HCT116 (cell line): ENCODE results near the gene EPS8. TPM values are rescaled to one million over a fixed set of nuclear protein-coding genes. Genes with fewer than 3 reads are reported as not detected.

ENCODE experiments used
- ATAC-seq: fragments of 200-7000 bp; cut with Tn5 transposase; 2 replicates; pipeline ENCODE4 v1.9.1; 2020; ENCODE audit warnings: mild to moderate bottlenecking, moderate library complexity
- BruUV-seq: library from RNA; stranded (reverse); fragments of 400-500 nt; replicated peaks from 2 replicates; lab custom pipeline; 2021; lab: Mats Ljungman, UMichigan
- CTCF ChIA-PET: fragments of 300-600 bp; sonication (Branson Sonifier 250); formaldehyde crosslinking; loops from one replicate; lab custom pipeline; 2021; ENCODE audit warnings: antibody characterized with exemption; lab: Charles Lee
- POLR2A ChIA-PET: fragments of 300-600, 350-600 bp; sonication (Branson Sonifier 250); formaldehyde crosslinking; loops from one replicate; lab custom pipeline; 2021; ENCODE audit warnings: antibody characterized with exemption; lab: Charles Lee
- RAD21 ChIA-PET, 2 experiments: fragments of 300-600 bp; sonication (Branson Sonifier 250); formaldehyde crosslinking; loops; one replicate each; lab custom pipeline; 2023; ENCODE audit warnings: low total read pairs in 2 of 2; ENCODE audit not compliant: uncharacterized antibody in 2 of 2, unreplicated experiment in 2 of 2, low non-redundant PET in 1 of 2; lab: Charles Lee
- DNase-seq: peaks from one replicate; pipeline ENCODE4 v3.0.0-alpha.2; 2010; ENCODE audit warnings: low read depth, low spot score
- H2AFZ ChIP-seq: fragments of 200-600 bp; shearing (Covaris generic), sonication (generic); 2 replicates; pipeline ENCODE4 v1.6.1; 2017; ENCODE audit warnings: low read depth, mixed run types, mixed read lengths, antibody characterized with exemption, low read length; ENCODE audit not compliant: poor library complexity, severe bottlenecking
- H3K27ac ChIP-seq: 2 replicates; pipeline ENCODE4 v1.5.1; 2012; ENCODE audit warnings: low read depth, low read length
- H3K27me3 ChIP-seq: fragments of 200-600 bp; sonication (generic); 2 replicates; pipeline ENCODE4 v1.6.1; 2016; ENCODE audit warnings: mixed run types, low read length, mixed read lengths; ENCODE audit not compliant: insufficient read depth
- H3K36me3 ChIP-seq, 2 experiments: fragments of 200-500 bp in 1 of 2; fragments of 200-600 bp in 1 of 2; sonication (Bioruptor generic) in 1 of 2; sonication (generic) in 1 of 2; 2 replicates each; pipeline versions ENCODE4 v1.5.1 to v1.6.1; 2014 to 2016; ENCODE audit warnings: low read length in 2 of 2, inconsistent platforms in 1 of 2, mixed read lengths in 1 of 2, mixed run types in 1 of 2; ENCODE audit not compliant: insufficient read depth in 2 of 2, control insufficient read depth in 1 of 2
- H3K4me1 ChIP-seq, 2 experiments: fragments of 200-600 bp in 1 of 2; sonication (generic) in 1 of 2; 2 replicates each; pipeline versions ENCODE4 v1.5.1 to v1.6.1; 2012 to 2017; ENCODE audit warnings: low read length in 2 of 2, inconsistent platforms in 1 of 2, mild to moderate bottlenecking in 1 of 2, mixed read lengths in 1 of 2, mixed run types in 1 of 2, moderate library complexity in 1 of 2; ENCODE audit not compliant: insufficient read depth in 2 of 2, control insufficient read depth in 1 of 2
- H3K4me2 ChIP-seq: fragments of 200-600 bp; sonication (generic); 2 replicates; pipeline ENCODE4 v1.6.1; 2017; ENCODE audit warnings: mixed run types, low read length, mixed read lengths
- H3K4me3 ChIP-seq, 2 experiments: fragments of 200-600 bp in 1 of 2; sonication (generic) in 1 of 2; replicated peaks in 1 of 2; 2 replicates each; pipeline ENCODE4 v1.5.1; 2011 to 2016; ENCODE audit warnings: low read length in 2 of 2, control low read depth in 1 of 2, low read depth in 1 of 2, mild to moderate bottlenecking in 1 of 2, mixed read lengths in 1 of 2, mixed run types in 1 of 2
- H3K79me2 ChIP-seq: fragments of 200-600 bp; sonication (generic); 2 replicates; pipeline ENCODE4 v1.6.1; 2017; ENCODE audit warnings: mild to moderate bottlenecking, mixed run types, low read length, moderate library complexity, mixed read lengths; ENCODE audit not compliant: insufficient read depth
- H3K9ac ChIP-seq: fragments of 200-600 bp; sonication (generic); 2 replicates; pipeline ENCODE4 v1.6.1; 2016; ENCODE audit warnings: low read length, mixed read lengths
- H3K9me2 ChIP-seq: fragments of 200-600 bp; sonication (generic), shearing (Covaris generic); 2 replicates; pipeline ENCODE4 v1.6.1; 2017; ENCODE audit warnings: mixed run types, mild to moderate bottlenecking, moderate library complexity; ENCODE audit not compliant: insufficient read depth
- H3K9me3 ChIP-seq, 2 experiments: fragments of 200-500 bp in 1 of 2; fragments of 200-600 bp in 1 of 2; sonication (Bioruptor generic) in 1 of 2; sonication (generic) in 1 of 2; 2 replicates each; pipeline ENCODE4 v1.6.1; 2014 to 2017; ENCODE audit warnings: low read length in 2 of 2, mixed read lengths in 2 of 2, inconsistent platforms in 1 of 2, low read depth in 1 of 2, mild to moderate bottlenecking in 1 of 2, mixed run types in 1 of 2, moderate library complexity in 1 of 2; ENCODE audit not compliant: control insufficient read depth in 1 of 2, insufficient read depth in 1 of 2
- H4K20me1 ChIP-seq: fragments of 200-600 bp; sonication (generic), shearing (Covaris generic); 2 replicates; pipeline ENCODE4 v1.6.1; 2017; ENCODE audit warnings: mixed run types, mild to moderate bottlenecking, moderate library complexity; ENCODE audit not compliant: insufficient read depth
- CBX3 ChIP-seq: IDR thresholded peaks from 2 replicates; pipeline ENCODE4 v1.6.1; 2012; ENCODE audit warnings: low read depth
- CEBPB ChIP-seq: IDR thresholded peaks from 2 replicates; pipeline ENCODE4 v1.6.1; 2012; ENCODE audit warnings: low read depth
- CTCF ChIP-seq, 3 experiments: fragments of 200-600 bp in 1 of 3; sonication (generic) in 1 of 3; IDR thresholded peaks in 2 of 3; conservative IDR thresholded peaks in 1 of 3; 2 replicates each; pipeline ENCODE4 v1.5.1; 2012 to 2017; ENCODE audit warnings: low read depth in 2 of 3, low read length in 2 of 3, antibody characterized with exemption in 1 of 3, borderline replicate concordance in 1 of 3, control low read depth in 1 of 3, mild to moderate bottlenecking in 1 of 3, mixed read lengths in 1 of 3, mixed run types in 1 of 3, moderate library complexity in 1 of 3; ENCODE audit not compliant: insufficient read depth in 1 of 3
- EGR1 ChIP-seq: IDR thresholded peaks from 2 replicates; pipeline ENCODE4 v1.6.1; 2012; ENCODE audit warnings: low read depth
- EZH2 ChIP-seq: fragments of 200-600 bp; sonication (generic); IDR thresholded peaks from 2 replicates; pipeline ENCODE4 v1.6.1; 2017; ENCODE audit warnings: antibody characterized with exemption, mixed run types
- EZH2phosphoT487 ChIP-seq: fragments of 200-600 bp; IDR thresholded peaks from 2 replicates; pipeline ENCODE4 v1.6.1; 2018; ENCODE audit warnings: antibody characterized with exemption, borderline replicate concordance
- FOSL1 ChIP-seq: IDR thresholded peaks from 2 replicates; pipeline ENCODE4 v1.6.1; 2012; ENCODE audit warnings: low read depth
- POLR2A ChIP-seq: IDR thresholded peaks from 2 replicates; pipeline ENCODE4 v1.7.0; 2011; ENCODE audit warnings: borderline replicate concordance; ENCODE audit not compliant: insufficient read depth, insufficient read length; ENCODE audit errors: extremely low read depth
- RAD21 ChIP-seq: IDR thresholded peaks from 2 replicates; pipeline ENCODE4 v1.6.1; 2012; ENCODE audit warnings: low read depth, mild to moderate bottlenecking
- SIN3A ChIP-seq: IDR thresholded peaks from 2 replicates; pipeline ENCODE4 v1.6.1; 2012; ENCODE audit warnings: low read depth
- SP1 ChIP-seq: IDR thresholded peaks from 2 replicates; pipeline ENCODE4 v1.6.1; 2012; ENCODE audit warnings: low read depth
- TCF7L2 ChIP-seq: IDR thresholded peaks from 2 replicates; pipeline ENCODE4 v1.7.0; 2011; ENCODE audit warnings: borderline replicate concordance, inconsistent platforms; ENCODE audit not compliant: insufficient read depth, insufficient read length; ENCODE audit errors: extremely low read depth
- YY1 ChIP-seq: IDR thresholded peaks from 2 replicates; pipeline ENCODE4 v1.6.1; 2011; ENCODE audit warnings: low read length, low read depth, moderate library complexity, mild to moderate bottlenecking; ENCODE audit not compliant: insufficient replicate concordance; ENCODE audit errors: extremely low read depth
- ZFX ChIP-seq: fragments of 450-650 bp; IDR thresholded peaks from 2 replicates; pipeline ENCODE4 v1.6.1; 2017
- ZNF274 ChIP-seq: fragments of 200-500 bp; sonication (Bioruptor generic); IDR thresholded peaks from 2 replicates; pipeline ENCODE4 v1.6.1; 2014; ENCODE audit warnings: mild to moderate bottlenecking, low read depth, low read length, inconsistent platforms
- intact Hi-C: fragments of 100-400 bp; cut with micrococcal nuclease; formaldehyde crosslinking; loops from 2 replicates; pipeline ENCODE4 v1.10.0; 2022
- total RNA-seq: library from RNA; stranded (reverse); gene quantifications from one replicate; pipeline ENCODE4 v1.2.1, GENCODE V29; 2021; ENCODE audit not compliant: unreplicated experiment
- TF ChIP-seq, protein P1 (sequence below): IDR thresholded peaks from 2 replicates; pipeline ENCODE4 v1.6.1; 2012; ENCODE audit warnings: low read depth

The EPS8 gene
- total RNA-seq, 1 experiment from 2014 or later: 49.9 TPM

GRCh38 chr12:15669256-15669948, 119.8 kb downstream of the EPS8 start:
- DNase-seq (no peak), ATAC-seq (no peak)
- Histone ChIP-seq H3K9ac (no peak overlapping the region), H3K9me2 (no peaks in the 10 kb centered on the region; the same call in 1 of the 2 replicates), H3K4me2 (no peak overlapping the region), H3K9me3 (no peaks in the 10 kb centered on the region), H3K4me3 (no peak overlapping the region), H2AFZ (no peak overlapping the region), H3K4me1 (peaks cover 0 to 6% of the 10 kb centered on the region in 2 experiments; a peak in 2 of 4 replicates), H3K79me2 (no peaks in the 10 kb centered on the region), H3K36me3 (0 out of 4 replicates have a peak, but pooled peaks cover 0 to 10% of the 10 kb centered on the region in 2 experiments), H4K20me1 (no peaks in the 10 kb centered on the region), H3K27ac (no peak overlapping the region), H3K27me3 (no peaks in the 10 kb centered on the region)
- ChIA-PET POLR2A (no interaction called here), RAD21 (no interaction called here), CTCF (no interaction called here)
- intact Hi-C loops: no loop called here
- no peak for TF ChIP-seq CBX3
- no peak for TF ChIP-seq SIN3A
- no peak for TF ChIP-seq EGR1
- no peak for TF ChIP-seq YY1
- TF ChIP-seq EZH2: no peak
- no peak for TF ChIP-seq SP1
- TF ChIP-seq RAD21: no peak
- TF ChIP-seq, protein P1, sequence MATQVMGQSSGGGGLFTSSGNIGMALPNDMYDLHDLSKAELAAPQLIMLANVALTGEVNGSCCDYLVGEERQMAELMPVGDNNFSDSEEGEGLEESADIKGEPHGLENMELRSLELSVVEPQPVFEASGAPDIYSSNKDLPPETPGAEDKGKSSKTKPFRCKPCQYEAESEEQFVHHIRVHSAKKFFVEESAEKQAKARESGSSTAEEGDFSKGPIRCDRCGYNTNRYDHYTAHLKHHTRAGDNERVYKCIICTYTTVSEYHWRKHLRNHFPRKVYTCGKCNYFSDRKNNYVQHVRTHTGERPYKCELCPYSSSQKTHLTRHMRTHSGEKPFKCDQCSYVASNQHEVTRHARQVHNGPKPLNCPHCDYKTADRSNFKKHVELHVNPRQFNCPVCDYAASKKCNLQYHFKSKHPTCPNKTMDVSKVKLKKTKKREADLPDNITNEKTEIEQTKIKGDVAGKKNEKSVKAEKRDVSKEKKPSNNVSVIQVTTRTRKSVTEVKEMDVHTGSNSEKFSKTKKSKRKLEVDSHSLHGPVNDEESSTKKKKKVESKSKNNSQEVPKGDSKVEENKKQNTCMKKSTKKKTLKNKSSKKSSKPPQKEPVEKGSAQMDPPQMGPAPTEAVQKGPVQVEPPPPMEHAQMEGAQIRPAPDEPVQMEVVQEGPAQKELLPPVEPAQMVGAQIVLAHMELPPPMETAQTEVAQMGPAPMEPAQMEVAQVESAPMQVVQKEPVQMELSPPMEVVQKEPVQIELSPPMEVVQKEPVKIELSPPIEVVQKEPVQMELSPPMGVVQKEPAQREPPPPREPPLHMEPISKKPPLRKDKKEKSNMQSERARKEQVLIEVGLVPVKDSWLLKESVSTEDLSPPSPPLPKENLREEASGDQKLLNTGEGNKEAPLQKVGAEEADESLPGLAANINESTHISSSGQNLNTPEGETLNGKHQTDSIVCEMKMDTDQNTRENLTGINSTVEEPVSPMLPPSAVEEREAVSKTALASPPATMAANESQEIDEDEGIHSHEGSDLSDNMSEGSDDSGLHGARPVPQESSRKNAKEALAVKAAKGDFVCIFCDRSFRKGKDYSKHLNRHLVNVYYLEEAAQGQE: no peak
- no peak for TF ChIP-seq EZH2phosphoT487
- TF ChIP-seq TCF7L2: no peak
- no peak for TF ChIP-seq FOSL1
- no peak for TF ChIP-seq ZNF274
- TF ChIP-seq CEBPB: no peak
- TF ChIP-seq CTCF (IDR thresholded peaks at IDR 0.05 in 2 of 3, conservative IDR thresholded peaks at IDR 0.05 in 1 of 3; ENCODE audit: borderline replicate concordance in 1 of 3, insufficient read depth in 1 of 3, low read depth in 2 of 3, low read length in 2 of 3): no peak
- TF ChIP-seq POLR2A: no peak
- TF ChIP-seq ZFX: no peak
- no TSS peak for BruUV-seq
